ENCODE measurements around the gene PLEKHO2. TPM values are rescaled to one million over a fixed set of nuclear protein-coding genes. Genes with fewer than 3 reads are reported as not detected.

Gene PLEKHO2
- total RNA-seq, 1 donor from 2014 or later = 33.4 TPM

DNA sequence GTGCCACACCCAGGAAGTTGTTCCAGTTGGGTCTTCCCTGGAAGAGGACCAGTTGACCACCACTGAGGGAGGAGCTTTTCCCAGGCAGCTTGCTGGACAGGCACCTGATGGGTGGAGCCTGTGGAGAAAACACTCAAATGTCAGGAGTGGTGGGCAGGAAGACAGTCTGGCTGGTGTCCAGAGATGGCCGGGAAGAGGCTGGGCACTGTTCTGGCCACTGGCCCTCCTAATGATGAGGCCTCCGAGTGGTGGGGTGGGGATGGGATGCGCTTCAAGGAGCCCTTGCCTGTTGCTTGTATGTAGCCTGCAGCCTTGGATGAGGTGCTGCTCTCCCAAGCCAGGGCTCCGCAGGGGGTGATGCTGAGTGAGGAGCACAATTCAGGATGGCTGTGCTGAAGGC is 12.3 kb downstream of the PLEKHO2 start:
- TF ChIP-seq, protein P1, sequence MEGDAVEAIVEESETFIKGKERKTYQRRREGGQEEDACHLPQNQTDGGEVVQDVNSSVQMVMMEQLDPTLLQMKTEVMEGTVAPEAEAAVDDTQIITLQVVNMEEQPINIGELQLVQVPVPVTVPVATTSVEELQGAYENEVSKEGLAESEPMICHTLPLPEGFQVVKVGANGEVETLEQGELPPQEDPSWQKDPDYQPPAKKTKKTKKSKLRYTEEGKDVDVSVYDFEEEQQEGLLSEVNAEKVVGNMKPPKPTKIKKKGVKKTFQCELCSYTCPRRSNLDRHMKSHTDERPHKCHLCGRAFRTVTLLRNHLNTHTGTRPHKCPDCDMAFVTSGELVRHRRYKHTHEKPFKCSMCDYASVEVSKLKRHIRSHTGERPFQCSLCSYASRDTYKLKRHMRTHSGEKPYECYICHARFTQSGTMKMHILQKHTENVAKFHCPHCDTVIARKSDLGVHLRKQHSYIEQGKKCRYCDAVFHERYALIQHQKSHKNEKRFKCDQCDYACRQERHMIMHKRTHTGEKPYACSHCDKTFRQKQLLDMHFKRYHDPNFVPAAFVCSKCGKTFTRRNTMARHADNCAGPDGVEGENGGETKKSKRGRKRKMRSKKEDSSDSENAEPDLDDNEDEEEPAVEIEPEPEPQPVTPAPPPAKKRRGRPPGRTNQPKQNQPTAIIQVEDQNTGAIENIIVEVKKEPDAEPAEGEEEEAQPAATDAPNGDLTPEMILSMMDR (IDR thresholded peaks at IDR 0.05; ENCODE audit: unreplicated experiment) = no peak
- Mint-ChIP-seq H3K4me3 (ENCODE audit: unreplicated experiment) (no peak overlapping the region), H3K27ac (ENCODE audit: unreplicated experiment) (no peak overlapping the region), H3K4me1 (ENCODE audit: unreplicated experiment) (peaks cover 34% of the 10 kb centered on the region), H3K27me3 (ENCODE audit: unreplicated experiment) (peaks cover 5% of the 10 kb centered on the region), H3K36me3 (ENCODE audit: low read depth, unreplicated experiment) (peaks cover 45% of the 10 kb centered on the region), H3K9me3 (ENCODE audit: unreplicated experiment) (no peaks in the 10 kb centered on the region)
- no peak for DNase-seq (ENCODE audit: low spot score)

DNA sequence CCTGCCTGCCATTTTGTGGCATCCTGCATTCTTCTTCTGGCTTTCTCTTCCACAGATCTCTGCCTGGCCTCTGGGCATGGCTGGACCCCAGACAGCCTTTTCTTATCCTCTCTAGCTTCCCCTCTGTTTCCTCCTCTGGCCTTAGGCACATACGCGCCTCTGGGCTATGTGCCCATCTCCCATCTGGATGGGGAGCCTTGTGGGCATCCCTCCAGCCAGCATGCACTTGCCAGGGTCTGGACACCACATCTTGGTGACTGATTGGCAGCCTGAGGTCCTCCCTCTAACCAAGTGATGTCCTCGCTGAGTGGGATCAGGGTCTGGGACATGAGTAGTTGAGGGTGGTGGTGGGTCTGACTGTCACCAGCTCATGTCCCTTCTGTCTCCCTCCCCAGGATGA is 12.8 kb downstream of the PLEKHO2 start:
- Mint-ChIP-seq H3K9me3 (ENCODE audit: unreplicated experiment) (no peaks in the 10 kb centered on the region), H3K27me3 (ENCODE audit: unreplicated experiment) (peaks cover 5% of the 10 kb centered on the region), H3K36me3 (ENCODE audit: low read depth, unreplicated experiment) (peaks cover 45% of the 10 kb centered on the region), H3K4me3 (ENCODE audit: unreplicated experiment) (peak overlapping the region; percentile 23), H3K27ac (ENCODE audit: unreplicated experiment) (no peak overlapping the region), H3K4me1 (ENCODE audit: unreplicated experiment) (peaks cover 36% of the 10 kb centered on the region)
- TF ChIP-seq, protein P1 (IDR thresholded peaks at IDR 0.05; ENCODE audit: unreplicated experiment) = no peak
- DNase-seq (ENCODE audit: low spot score) = no peak

DNA sequence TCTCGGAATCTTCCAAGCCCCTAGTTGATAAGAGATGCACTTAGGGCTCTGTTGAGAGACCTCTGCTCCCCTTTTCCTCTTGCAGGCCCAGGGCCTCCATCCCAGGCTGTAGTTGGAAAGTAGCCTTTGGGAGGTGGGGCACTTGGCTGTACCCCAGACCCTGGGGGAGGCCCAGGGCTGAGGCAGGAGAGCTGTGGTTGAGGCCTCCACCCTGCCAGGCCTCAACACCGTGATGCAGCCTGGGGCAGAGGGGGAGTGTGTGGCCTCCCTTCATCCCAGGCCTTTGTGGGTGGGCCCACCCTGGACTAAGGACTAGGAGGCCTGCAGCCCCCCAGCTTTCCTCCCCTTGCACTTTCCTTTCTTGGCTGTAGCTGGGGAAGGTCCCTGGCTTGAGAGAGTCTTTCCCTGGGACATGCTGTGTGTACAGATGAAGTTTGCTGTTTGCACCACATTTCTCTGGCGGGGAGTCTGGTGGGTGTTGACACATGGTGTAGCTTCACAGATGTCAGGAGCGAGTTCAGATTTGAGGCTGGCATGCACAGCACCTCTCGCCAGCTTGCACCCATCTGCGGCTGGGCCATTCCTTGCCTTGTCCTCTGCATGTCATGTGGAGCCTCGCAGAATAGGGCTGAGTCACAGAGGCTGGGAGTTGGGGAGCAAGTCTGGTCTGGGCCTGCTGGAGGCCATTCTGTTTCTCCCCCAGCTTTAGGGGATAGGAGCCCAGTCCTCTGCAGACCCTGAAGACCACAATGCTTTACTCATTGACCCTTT is 13.7 kb downstream of the PLEKHO2 start:
- no peak overlapping the region for H3K4me3 Mint-ChIP-seq (ENCODE audit: unreplicated experiment)
- peaks cover 5% of the 10 kb centered on the region for H3K27me3 Mint-ChIP-seq (ENCODE audit: unreplicated experiment)
- no peak overlapping the region for H3K27ac Mint-ChIP-seq (ENCODE audit: unreplicated experiment)
- no peak for DNase-seq (ENCODE audit: low spot score)
- TF ChIP-seq, protein P1 (IDR thresholded peaks at IDR 0.05; ENCODE audit: unreplicated experiment) = no peak
- H3K9me3 Mint-ChIP-seq (ENCODE audit: unreplicated experiment) = no peaks in the 10 kb centered on the region
- H3K4me1 Mint-ChIP-seq (ENCODE audit: unreplicated experiment) = peaks cover 36% of the 10 kb centered on the region
- peaks cover 44% of the 10 kb centered on the region for H3K36me3 Mint-ChIP-seq (ENCODE audit: low read depth, unreplicated experiment)

DNA sequence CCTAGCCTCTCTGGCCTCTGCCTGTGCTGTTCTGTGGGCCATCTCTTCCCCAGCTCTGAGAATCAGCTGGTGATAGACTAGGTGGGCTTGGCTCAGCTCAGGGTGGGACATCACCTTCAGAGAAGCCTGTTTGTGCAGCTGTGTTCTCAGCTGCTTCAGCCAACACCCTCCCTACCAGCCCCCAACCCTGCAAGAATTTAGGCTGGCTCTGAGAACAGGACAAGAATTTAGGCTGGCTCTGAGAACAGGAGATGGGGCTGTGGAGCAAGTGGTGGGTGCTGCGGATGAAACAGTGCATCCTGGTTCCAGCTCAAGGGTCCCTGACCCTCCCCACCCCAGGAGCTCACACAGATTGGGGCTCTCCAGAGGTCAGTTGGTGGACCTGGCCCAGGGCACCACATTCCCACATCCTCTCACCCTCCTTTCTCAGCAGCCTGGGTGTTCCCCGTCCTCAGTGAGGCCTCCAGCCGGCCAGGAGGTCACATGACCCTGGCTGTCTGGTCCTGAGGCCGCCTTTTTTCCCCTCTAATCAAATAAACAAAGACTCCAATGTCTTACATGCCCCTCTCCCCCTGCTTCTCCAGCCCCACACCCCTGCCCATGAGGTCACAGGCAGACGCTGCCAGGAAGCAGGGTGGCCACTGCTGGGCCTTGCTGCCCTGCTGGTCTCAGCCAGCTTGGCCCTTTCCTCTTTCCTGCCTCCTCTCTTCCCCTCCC is 14.9 kb downstream of the PLEKHO2 start:
- Mint-ChIP-seq H3K27me3 (ENCODE audit: unreplicated experiment) (peaks cover 5% of the 10 kb centered on the region), H3K9me3 (ENCODE audit: unreplicated experiment) (no peaks in the 10 kb centered on the region), H3K4me1 (ENCODE audit: unreplicated experiment) (peaks cover 33% of the 10 kb centered on the region), H3K27ac (ENCODE audit: unreplicated experiment) (peak overlapping the region; percentile 83), H3K36me3 (ENCODE audit: low read depth, unreplicated experiment) (peaks cover 32% of the 10 kb centered on the region), H3K4me3 (ENCODE audit: unreplicated experiment) (peak overlapping the region; percentile 66)
- TF ChIP-seq, protein P1 (IDR thresholded peaks at IDR 0.05; ENCODE audit: unreplicated experiment) = no peak
- no peak for DNase-seq (ENCODE audit: low spot score)

DNA sequence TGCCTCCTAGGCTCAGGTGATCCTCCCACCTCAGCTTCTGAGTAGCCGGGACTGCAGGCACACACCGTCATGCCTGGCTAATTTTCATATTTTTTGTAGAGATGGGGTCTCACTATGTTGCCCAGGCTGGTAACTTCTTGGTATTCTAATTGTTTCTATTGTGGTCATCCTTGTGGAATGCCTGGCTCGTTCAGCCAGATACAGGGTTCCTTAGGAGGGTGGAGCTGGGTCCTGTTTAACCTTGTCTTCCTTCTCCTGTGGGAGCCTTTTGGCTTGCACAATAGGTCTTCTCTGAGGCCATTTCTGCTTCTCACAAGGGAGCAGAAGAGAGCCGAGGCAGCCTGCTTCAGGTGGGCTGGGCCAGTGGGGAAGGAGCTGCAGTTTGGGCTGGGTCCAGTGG is 15.7 kb downstream of the PLEKHO2 start:
- TF ChIP-seq, protein P1 (IDR thresholded peaks at IDR 0.05; ENCODE audit: unreplicated experiment) = no peak
- Mint-ChIP-seq H3K27me3 (ENCODE audit: unreplicated experiment) (peaks cover 6% of the 10 kb centered on the region), H3K4me3 (ENCODE audit: unreplicated experiment) (no peak overlapping the region), H3K36me3 (ENCODE audit: low read depth, unreplicated experiment) (peaks cover 27% of the 10 kb centered on the region), H3K4me1 (ENCODE audit: unreplicated experiment) (peaks cover 28% of the 10 kb centered on the region), H3K27ac (ENCODE audit: unreplicated experiment) (peak overlapping the region; percentile 83), H3K9me3 (ENCODE audit: unreplicated experiment) (no peaks in the 10 kb centered on the region)
- no peak for DNase-seq (ENCODE audit: low spot score)
